Ovary (tissue), 3 donors: ENCODE data around the gene UCK1.

Experiments used
- EP300 ChIP-seq: sonication (generic); formaldehyde crosslinking; IDR thresholded peaks from one replicate; pipeline ENCODE4 v1.6.1; 2017; ENCODE audit warnings: antibody characterized with exemption
- TF ChIP-seq, protein P1 (sequence below), 3 donors: fragments of 450-650 bp in 2 of 3; fragments of 200-600 bp in 1 of 3; IDR thresholded peaks; one replicate each; pipeline versions ENCODE4 v1.5.1 to v1.8.0; 2016 to 2022; ENCODE audit warnings: antibody characterized with exemption in 3 of 3, mild to moderate bottlenecking in 1 of 3
- donor health status: DM: no; HTN: no; CAD: no.

DNA sequence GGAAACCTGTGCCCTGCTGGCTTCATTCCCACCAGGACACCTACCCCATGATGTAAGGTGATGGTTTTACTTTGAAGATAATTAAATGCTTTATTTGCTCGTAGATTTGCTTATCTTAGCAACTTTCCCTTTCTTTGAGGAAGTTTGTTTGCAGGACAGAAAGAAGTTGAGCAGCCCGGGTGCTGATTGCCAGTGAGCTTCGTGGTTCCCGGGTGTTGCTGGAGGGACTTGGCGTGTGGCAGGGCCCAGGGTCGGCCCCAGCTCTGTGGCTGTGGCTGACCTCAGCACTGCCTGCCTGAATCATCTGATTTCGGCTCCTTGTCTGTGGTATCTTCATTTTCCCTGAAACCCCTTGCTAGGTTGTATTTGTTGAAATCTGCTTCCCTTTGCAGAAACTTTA, 19.6 kb downstream of the UCK1 start:
- no peak for TF ChIP-seq EP300
- TF ChIP-seq, protein P1, sequence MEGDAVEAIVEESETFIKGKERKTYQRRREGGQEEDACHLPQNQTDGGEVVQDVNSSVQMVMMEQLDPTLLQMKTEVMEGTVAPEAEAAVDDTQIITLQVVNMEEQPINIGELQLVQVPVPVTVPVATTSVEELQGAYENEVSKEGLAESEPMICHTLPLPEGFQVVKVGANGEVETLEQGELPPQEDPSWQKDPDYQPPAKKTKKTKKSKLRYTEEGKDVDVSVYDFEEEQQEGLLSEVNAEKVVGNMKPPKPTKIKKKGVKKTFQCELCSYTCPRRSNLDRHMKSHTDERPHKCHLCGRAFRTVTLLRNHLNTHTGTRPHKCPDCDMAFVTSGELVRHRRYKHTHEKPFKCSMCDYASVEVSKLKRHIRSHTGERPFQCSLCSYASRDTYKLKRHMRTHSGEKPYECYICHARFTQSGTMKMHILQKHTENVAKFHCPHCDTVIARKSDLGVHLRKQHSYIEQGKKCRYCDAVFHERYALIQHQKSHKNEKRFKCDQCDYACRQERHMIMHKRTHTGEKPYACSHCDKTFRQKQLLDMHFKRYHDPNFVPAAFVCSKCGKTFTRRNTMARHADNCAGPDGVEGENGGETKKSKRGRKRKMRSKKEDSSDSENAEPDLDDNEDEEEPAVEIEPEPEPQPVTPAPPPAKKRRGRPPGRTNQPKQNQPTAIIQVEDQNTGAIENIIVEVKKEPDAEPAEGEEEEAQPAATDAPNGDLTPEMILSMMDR (IDR thresholded peaks at IDR 0.05): no peak
